ENCODE data around the gene USF3. TPM values are rescaled to one million over a fixed set of nuclear protein-coding genes. Genes with fewer than 3 reads are reported as not detected.

Gene USF3
- total and polyA plus RNA-seq, 2 of the 13 experiments (the other 11 are each of a cell fraction or from before 2014, with no cell fraction given): 6.3 to 15.2 TPM

DNA sequence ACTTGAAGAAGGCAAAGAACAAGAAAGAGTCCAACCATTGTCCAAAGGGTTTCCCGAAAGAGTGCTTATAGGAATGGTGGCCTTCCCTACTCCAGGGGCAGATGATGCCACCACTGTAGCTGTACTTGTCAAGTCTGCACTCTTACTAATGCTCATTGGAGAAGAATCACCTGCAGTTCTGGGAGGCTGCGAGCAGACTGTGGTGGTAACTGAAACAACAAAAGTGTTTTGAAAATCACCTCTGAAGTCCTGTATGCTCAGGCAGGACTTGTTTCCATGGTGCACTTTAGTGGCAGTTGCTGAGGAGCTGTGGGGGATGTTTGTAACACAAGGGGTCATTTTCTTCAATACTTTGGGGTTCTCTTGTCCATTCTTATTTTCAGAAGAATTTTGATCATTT lies 36.0 kb downstream of the USF3 start (continued):
- TF ChIP-seq GABPA (IDR thresholded peaks at IDR 0.05; ENCODE audit: low read depth, low read length): no peak
- no peak for TF ChIP-seq GABPA (CRISPR knock-in tag; IDR thresholded peaks at IDR 0.05; ENCODE audit: low read depth)
- no peak for TF ChIP-seq CHD2 (IDR thresholded peaks at IDR 0.05; ENCODE audit: low read depth, low read length)

DNA sequence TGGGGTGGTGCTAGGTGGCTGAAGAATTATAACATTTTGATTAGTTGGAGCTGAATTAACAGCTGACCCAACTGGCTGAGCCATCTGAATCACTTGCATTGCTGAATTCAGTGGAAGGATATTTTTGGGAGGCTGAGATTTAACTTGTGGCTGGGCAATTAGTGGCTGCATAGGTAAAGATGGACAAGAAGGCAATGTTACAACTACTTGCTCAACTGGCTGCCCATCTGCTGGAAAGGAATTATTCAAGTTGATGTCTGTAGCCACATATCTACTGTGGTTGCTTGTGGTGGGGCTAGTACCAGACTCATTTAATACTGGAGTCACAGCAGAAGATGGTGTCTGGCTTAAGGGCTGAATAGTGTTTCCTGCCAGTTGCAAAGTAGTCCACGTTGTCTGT lies 36.4 kb downstream of the USF3 start:
- ChIA-PET POLR2A (interaction anchor here (1.1 kb wide), 1 partner anchor 36 kb away, joined by 4 read pairs; the partner anchor contains the start of gene USF3), CTCF (ENCODE audit: low intra/inter-chr PET ratio, low total read pairs) (no interaction called here)
- no peak overlapping the region for H3K9ac ChIP-seq (ENCODE audit: insufficient read depth, low read depth, low read length)
- TF ChIP-seq, protein P1, sequence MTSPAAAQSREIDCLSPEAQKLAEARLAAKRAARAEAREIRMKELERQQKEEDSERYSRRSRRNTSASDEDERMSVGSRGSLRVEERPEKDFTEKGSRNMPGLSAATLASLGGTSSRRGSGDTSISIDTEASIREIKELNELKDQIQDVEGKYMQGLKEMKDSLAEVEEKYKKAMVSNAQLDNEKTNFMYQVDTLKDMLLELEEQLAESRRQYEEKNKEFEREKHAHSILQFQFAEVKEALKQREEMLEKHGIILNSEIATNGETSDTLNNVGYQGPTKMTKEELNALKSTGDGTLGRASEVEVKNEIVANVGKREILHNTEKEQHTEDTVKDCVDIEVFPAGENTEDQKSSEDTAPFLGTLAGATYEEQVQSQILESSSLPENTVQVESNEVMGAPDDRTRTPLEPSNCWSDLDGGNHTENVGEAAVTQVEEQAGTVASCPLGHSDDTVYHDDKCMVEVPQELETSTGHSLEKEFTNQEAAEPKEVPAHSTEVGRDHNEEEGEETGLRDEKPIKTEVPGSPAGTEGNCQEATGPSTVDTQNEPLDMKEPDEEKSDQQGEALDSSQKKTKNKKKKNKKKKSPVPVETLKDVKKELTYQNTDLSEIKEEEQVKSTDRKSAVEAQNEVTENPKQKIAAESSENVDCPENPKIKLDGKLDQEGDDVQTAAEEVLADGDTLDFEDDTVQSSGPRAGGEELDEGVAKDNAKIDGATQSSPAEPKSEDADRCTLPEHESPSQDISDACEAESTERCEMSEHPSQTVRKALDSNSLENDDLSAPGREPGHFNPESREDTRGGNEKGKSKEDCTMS (CRISPR knock-in tag; conservative IDR thresholded peaks at IDR 0.05): no peak
- FAIRE-seq (no peak), ATAC-seq (no peak), DNase-seq (ENCODE audit: low spot score) (no peak)
- no peaks in the 10 kb centered on the region for H3K9me3 ChIP-seq (ENCODE audit: low read length)
- BruUV-seq (replicated peaks): no TSS peak
- no peak overlapping the region for H2AFZ ChIP-seq (ENCODE audit: low read length)
- 85% methylated on average over 1 of the region's 1 CpG for WGBS (ENCODE audit: low lambda C conversion rate)
- peaks cover 17 to 22% of the 10 kb centered on the region in 2 experiments for H3K36me3 ChIP-seq (replicated peaks in 1 of 2; ENCODE audit: control insufficient read depth in 1 of 2, insufficient read depth in 2 of 2, low read length in 2 of 2)
- peaks cover 4% of the 10 kb centered on the region for H3K79me2 ChIP-seq (ENCODE audit: insufficient read depth, low read length)
- intact Hi-C loops (cut with micrococcal nuclease; ENCODE audit: unreplicated experiment): no loop called here
- no peak overlapping the region for H3K27ac ChIP-seq (ENCODE audit: extremely low read length, insufficient read depth, low read length)
- in situ Hi-C loops (cut with HindIII; ENCODE audit: extremely low pct_ligation_motif_present, low pct_unique_long_range_greater_than_20kb): no loop called here
- no peak overlapping the region for H3K4me3 ChIP-seq (replicated peaks in 1 of 3; ENCODE audit: insufficient read depth in 1 of 3, low read depth in 2 of 3, low read length in 3 of 3)
- peaks cover 35% of the 10 kb centered on the region for H3K4me1 ChIP-seq (ENCODE audit: insufficient read depth, low read length)
- no peaks in the 10 kb centered on the region for H4K20me1 ChIP-seq (ENCODE audit: insufficient read depth, low read length)
- no peak overlapping the region for H3K4me2 ChIP-seq (ENCODE audit: low read depth, low read length)
- no peaks in the 10 kb centered on the region for H3K27me3 ChIP-seq (ENCODE audit: control insufficient read depth in 1 of 2, insufficient read depth in 2 of 2, low read length in 2 of 2)

DNA sequence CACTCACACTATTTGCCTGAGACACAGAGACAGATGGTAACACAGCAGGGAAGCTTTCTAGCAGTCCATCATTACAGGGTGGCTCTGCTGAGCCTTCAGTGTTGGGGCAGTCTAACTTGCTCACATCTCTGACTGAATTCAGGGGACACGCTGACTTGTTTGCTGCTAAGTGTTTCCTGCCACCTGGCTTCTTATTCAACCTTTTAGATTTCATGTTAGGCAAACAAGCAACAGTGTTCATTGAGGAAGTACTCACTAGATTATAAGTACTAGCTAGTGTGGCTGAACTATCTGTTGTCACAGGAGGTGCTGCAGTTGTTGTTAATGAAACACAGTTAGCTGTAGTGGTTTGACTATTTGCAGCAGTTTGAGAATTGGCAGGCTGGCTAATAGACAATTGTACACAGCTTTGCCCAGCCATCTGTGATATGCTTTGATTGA lies 37.3 kb downstream of the USF3 start:
- intact Hi-C loops (cut with micrococcal nuclease; ENCODE audit: unreplicated experiment): no loop called here
- DNase-seq (ENCODE audit: low spot score): no peak
- H3K36me3 ChIP-seq (replicated peaks in 1 of 2; ENCODE audit: control insufficient read depth in 1 of 2, insufficient read depth in 2 of 2, low read length in 2 of 2): peaks cover 17 to 22% of the 10 kb centered on the region in 2 experiments
- H3K4me3 ChIP-seq (replicated peaks in 1 of 3; ENCODE audit: insufficient read depth in 1 of 3, low read depth in 2 of 3, low read length in 3 of 3): no peak overlapping the region
- H4K20me1 ChIP-seq (ENCODE audit: insufficient read depth, low read length): no peaks in the 10 kb centered on the region
- H3K4me1 ChIP-seq (ENCODE audit: insufficient read depth, low read length): peaks cover 26% of the 10 kb centered on the region
- ChIA-PET CTCF (ENCODE audit: low intra/inter-chr PET ratio, low total read pairs) (no interaction called here), POLR2A (interaction anchor here (1.1 kb wide), 1 partner anchor 37 kb away, joined by 4 read pairs; the partner anchor contains the start of gene USF3)
- no peaks in the 10 kb centered on the region for H3K9me3 ChIP-seq (ENCODE audit: low read length)
- no peak for FAIRE-seq
- ATAC-seq: no peak
- in situ Hi-C loops (cut with HindIII; ENCODE audit: extremely low pct_ligation_motif_present, low pct_unique_long_range_greater_than_20kb): no loop called here
- H3K4me2 ChIP-seq (ENCODE audit: low read depth, low read length): no peak overlapping the region
- H3K9ac ChIP-seq (ENCODE audit: insufficient read depth, low read depth, low read length): no peak overlapping the region
- peaks cover 4% of the 10 kb centered on the region for H3K79me2 ChIP-seq (ENCODE audit: insufficient read depth, low read length)
- 100% methylated on average over 1 of the region's 1 CpG for WGBS (ENCODE audit: low lambda C conversion rate)
- H3K27me3 ChIP-seq (ENCODE audit: control insufficient read depth in 1 of 2, insufficient read depth in 2 of 2, low read length in 2 of 2): no peaks in the 10 kb centered on the region
- H3K27ac ChIP-seq (ENCODE audit: extremely low read length, insufficient read depth, low read length): no peak overlapping the region
- no peak overlapping the region for H2AFZ ChIP-seq (ENCODE audit: low read length)
- BruUV-seq (replicated peaks): no TSS peak
- TF ChIP-seq PCBP2 (optimal IDR thresholded peaks at IDR 0.05; ENCODE audit: low read depth, low read length, poor library complexity, severe bottlenecking) (no peak), ZKSCAN5 (CRISPR knock-in tag; IDR thresholded peaks at IDR 0.05) (no peak), ZNF350 (CRISPR knock-in tag; IDR thresholded peaks at IDR 0.05; ENCODE audit: borderline replicate concordance, low read depth) (no peak), FOSL2 (CRISPR knock-in tag; IDR thresholded peaks at IDR 0.05) (no peak), LCORL (IDR thresholded peaks at IDR 0.05) (no peak), LCORL (CRISPR knock-in tag; IDR thresholded peaks at IDR 0.05) (no peak), ZNF816 (CRISPR knock-in tag; IDR thresholded peaks at IDR 0.05; ENCODE audit: borderline replicate concordance) (no peak), IKZF1 (IDR thresholded peaks at IDR 0.05) (no peak), ZFP36L2 (CRISPR knock-in tag; IDR thresholded peaks at IDR 0.05) (no peak), ZNF383 (CRISPR knock-in tag; IDR thresholded peaks at IDR 0.05; ENCODE audit: borderline replicate concordance) (no peak), ZNF431 (CRISPR knock-in tag; IDR thresholded peaks at IDR 0.05; ENCODE audit: borderline replicate concordance, low read depth) (no peak)
- TF ChIP-seq, protein P2, sequence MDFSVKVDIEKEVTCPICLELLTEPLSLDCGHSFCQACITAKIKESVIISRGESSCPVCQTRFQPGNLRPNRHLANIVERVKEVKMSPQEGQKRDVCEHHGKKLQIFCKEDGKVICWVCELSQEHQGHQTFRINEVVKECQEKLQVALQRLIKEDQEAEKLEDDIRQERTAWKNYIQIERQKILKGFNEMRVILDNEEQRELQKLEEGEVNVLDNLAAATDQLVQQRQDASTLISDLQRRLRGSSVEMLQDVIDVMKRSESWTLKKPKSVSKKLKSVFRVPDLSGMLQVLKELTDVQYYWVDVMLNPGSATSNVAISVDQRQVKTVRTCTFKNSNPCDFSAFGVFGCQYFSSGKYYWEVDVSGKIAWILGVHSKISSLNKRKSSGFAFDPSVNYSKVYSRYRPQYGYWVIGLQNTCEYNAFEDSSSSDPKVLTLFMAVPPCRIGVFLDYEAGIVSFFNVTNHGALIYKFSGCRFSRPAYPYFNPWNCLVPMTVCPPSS (IDR thresholded peaks at IDR 0.05): no peak
